Peyer's patch (tissue), 4 donors: ENCODE results near the gene LAMA5.

ENCODE experiments used
- POLR2A ChIP-seq, 2 donors: fragments of 450-650 bp; IDR thresholded peaks; one replicate each; pipeline ENCODE4 v1.5.1; 2017; ENCODE audit warnings: antibody characterized with exemption in 2 of 2, mild to moderate bottlenecking in 2 of 2, moderate library complexity in 2 of 2
- TF ChIP-seq, protein P1 (sequence below), 6 experiments: fragments of 450-650 bp in 4 of 6; fragments of 200-600 bp in 2 of 6; sonication (generic) in 1 of 6; IDR thresholded peaks; one replicate each; pipeline ENCODE4 v1.5.1; 2017 to 2019; ENCODE audit warnings: antibody characterized with exemption in 6 of 6, mild to moderate bottlenecking in 3 of 6, moderate library complexity in 1 of 6

- no peak for TF ChIP-seq POLR2A (IDR thresholded peaks at IDR 0.05)
- TF ChIP-seq, protein P1, sequence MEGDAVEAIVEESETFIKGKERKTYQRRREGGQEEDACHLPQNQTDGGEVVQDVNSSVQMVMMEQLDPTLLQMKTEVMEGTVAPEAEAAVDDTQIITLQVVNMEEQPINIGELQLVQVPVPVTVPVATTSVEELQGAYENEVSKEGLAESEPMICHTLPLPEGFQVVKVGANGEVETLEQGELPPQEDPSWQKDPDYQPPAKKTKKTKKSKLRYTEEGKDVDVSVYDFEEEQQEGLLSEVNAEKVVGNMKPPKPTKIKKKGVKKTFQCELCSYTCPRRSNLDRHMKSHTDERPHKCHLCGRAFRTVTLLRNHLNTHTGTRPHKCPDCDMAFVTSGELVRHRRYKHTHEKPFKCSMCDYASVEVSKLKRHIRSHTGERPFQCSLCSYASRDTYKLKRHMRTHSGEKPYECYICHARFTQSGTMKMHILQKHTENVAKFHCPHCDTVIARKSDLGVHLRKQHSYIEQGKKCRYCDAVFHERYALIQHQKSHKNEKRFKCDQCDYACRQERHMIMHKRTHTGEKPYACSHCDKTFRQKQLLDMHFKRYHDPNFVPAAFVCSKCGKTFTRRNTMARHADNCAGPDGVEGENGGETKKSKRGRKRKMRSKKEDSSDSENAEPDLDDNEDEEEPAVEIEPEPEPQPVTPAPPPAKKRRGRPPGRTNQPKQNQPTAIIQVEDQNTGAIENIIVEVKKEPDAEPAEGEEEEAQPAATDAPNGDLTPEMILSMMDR (IDR thresholded peaks at IDR 0.05) = no peak
These were observed 50.6 kb downstream of the LAMA5 start for GRCh38 chr20:62316331-62317166.
